H9 (cell line): ENCODE results near the gene SSH3. TPM values are rescaled to one million over a fixed set of nuclear protein-coding genes. Genes with fewer than 3 reads are reported as not detected.

Experiments
- DNase-seq: peaks from one replicate; pipeline ENCODE4 v3.0.0-alpha.2; 2017
- H2AFZ ChIP-seq: one replicate; pipeline ENCODE4 v1.6.1; 2013; ENCODE audit warnings: mild to moderate bottlenecking, low read length, control low read depth, moderate library complexity
- H2AK5ac ChIP-seq: 2 replicates; pipeline ENCODE4 v1.6.1; 2013; ENCODE audit warnings: low read length, control low read depth, mixed read lengths; ENCODE audit not compliant: insufficient read length
- H2BK120ac ChIP-seq: one replicate; pipeline ENCODE4 v1.6.1; 2013; ENCODE audit warnings: low read depth, mild to moderate bottlenecking, low read length, control low read depth, inconsistent platforms; ENCODE audit not compliant: poor library complexity, severe bottlenecking
- H2BK12ac ChIP-seq: 2 replicates; pipeline ENCODE4 v1.6.1; 2013; ENCODE audit warnings: low read length, control low read depth, mixed read lengths, low read depth; ENCODE audit not compliant: insufficient read length
- H2BK15ac ChIP-seq: 2 replicates; pipeline ENCODE4 v1.6.1; 2013; ENCODE audit warnings: low read depth, low read length, control low read depth
- H2BK20ac ChIP-seq: one replicate; pipeline ENCODE4 v1.6.1; 2013; ENCODE audit warnings: low read depth, mild to moderate bottlenecking, low read length, control low read depth, inconsistent platforms; ENCODE audit not compliant: poor library complexity, severe bottlenecking
- H2BK5ac ChIP-seq: 2 replicates; pipeline ENCODE4 v1.6.1; 2013; ENCODE audit warnings: low read length, control low read depth, mixed read lengths; ENCODE audit not compliant: insufficient read length
- H3K14ac ChIP-seq: 2 replicates; pipeline ENCODE4 v1.6.1; 2013; ENCODE audit warnings: low read length, control low read depth; ENCODE audit not compliant: insufficient read depth
- H3K18ac ChIP-seq: 2 replicates; pipeline ENCODE4 v1.6.1; 2013; ENCODE audit warnings: low read depth, mild to moderate bottlenecking, mixed read lengths, low read length, control low read depth; ENCODE audit not compliant: insufficient read length
- H3K23ac ChIP-seq: 2 replicates; pipeline ENCODE4 v1.6.1; 2013; ENCODE audit warnings: low read length, control low read depth, mixed read lengths, low read depth; ENCODE audit not compliant: insufficient read length
- H3K23me2 ChIP-seq: 2 replicates; pipeline ENCODE4 v1.6.1; 2013; ENCODE audit warnings: low read depth, mild to moderate bottlenecking, mixed read lengths, low read length, control low read depth; ENCODE audit not compliant: insufficient read length, poor library complexity, severe bottlenecking
- H3K27ac ChIP-seq: 2 replicates; pipeline ENCODE4 v1.5.1; 2013; ENCODE audit warnings: low read length, control low read depth, mixed read lengths, low read depth; ENCODE audit not compliant: insufficient read length
- H3K27me3 ChIP-seq: 2 replicates; pipeline ENCODE4 v1.6.1; 2013; ENCODE audit warnings: low read length, control low read depth, inconsistent platforms; ENCODE audit not compliant: insufficient read depth
- H3K4ac ChIP-seq: 2 replicates; pipeline ENCODE4 v1.6.1; 2013; ENCODE audit warnings: low read depth, mild to moderate bottlenecking, control low read depth, inconsistent platforms, low read length, moderate library complexity
- H3K4me1 ChIP-seq: 2 replicates; pipeline ENCODE4 v1.6.1; 2013; ENCODE audit warnings: low read length, control low read depth, inconsistent platforms; ENCODE audit not compliant: insufficient read depth
- H3K4me2 ChIP-seq: 2 replicates; pipeline ENCODE4 v1.6.1; 2013; ENCODE audit warnings: low read length, control low read depth, mixed read lengths; ENCODE audit not compliant: insufficient read length, insufficient read depth
- H3K56ac ChIP-seq: 2 replicates; pipeline ENCODE4 v1.6.1; 2013; ENCODE audit warnings: low read depth, mild to moderate bottlenecking, mixed read lengths, low read length, control low read depth; ENCODE audit not compliant: insufficient read length
- H3K79me1 ChIP-seq: 2 replicates; pipeline ENCODE4 v1.6.1; 2013; ENCODE audit warnings: low read depth, mild to moderate bottlenecking, moderate library complexity, low read length, control low read depth, inconsistent platforms; ENCODE audit not compliant: insufficient read depth, poor library complexity, severe bottlenecking
- H3K79me2 ChIP-seq: 2 replicates; pipeline ENCODE4 v1.6.1; 2013; ENCODE audit warnings: low read length, control low read depth, inconsistent platforms; ENCODE audit not compliant: insufficient read depth
- H3K9ac ChIP-seq: 2 replicates; pipeline ENCODE4 v1.6.1; 2013; ENCODE audit warnings: low read length, control low read depth, mixed read lengths; ENCODE audit not compliant: insufficient read length; ENCODE audit errors: extremely low read depth
- H3K9me3 ChIP-seq: one replicate; pipeline ENCODE4 v1.6.1; 2013; ENCODE audit warnings: low read depth, low read length, inconsistent platforms; ENCODE audit not compliant: control insufficient read depth
- H3T11ph ChIP-seq: one replicate; pipeline ENCODE4 v1.6.1; 2013; ENCODE audit warnings: mild to moderate bottlenecking, low read length, control low read depth, inconsistent platforms
- H4K20me1 ChIP-seq: one replicate; pipeline ENCODE4 v1.6.1; 2013; ENCODE audit not compliant: control insufficient read depth, insufficient read length, insufficient read depth
- H4K5ac ChIP-seq: 2 replicates; pipeline ENCODE4 v1.6.1; 2013; ENCODE audit warnings: low read depth, mild to moderate bottlenecking, mixed read lengths, low read length, control low read depth; ENCODE audit not compliant: insufficient read length
- H4K8ac ChIP-seq: replicated peaks from 2 replicates; pipeline ENCODE4 v1.6.1; 2013; ENCODE audit warnings: low read length, control low read depth, mixed read lengths, low read depth; ENCODE audit not compliant: insufficient read length
- H4K91ac ChIP-seq: 2 replicates; pipeline ENCODE4 v1.6.1; 2013; ENCODE audit warnings: low read depth, mild to moderate bottlenecking, moderate library complexity, mixed read lengths, low read length, control low read depth; ENCODE audit not compliant: insufficient read length
- H3K27ac Mint-ChIP-seq, 3 experiments: 2 replicates in 2 of 3; 3 replicates in 1 of 3; pipeline ENCODE4 v1.8.0; 2020 to 2021; ENCODE audit warnings: mixed read lengths in 3 of 3, mild to moderate bottlenecking in 1 of 3, moderate library complexity in 1 of 3
- H3K27me3 Mint-ChIP-seq: 2 replicates; pipeline ENCODE4 v1.8.0; 2021; ENCODE audit warnings: low read depth, mild to moderate bottlenecking, moderate library complexity, mixed read lengths
- H3K36me3 Mint-ChIP-seq, 3 experiments: 2 replicates in 2 of 3; 3 replicates in 1 of 3; pipeline ENCODE4 v1.8.0; 2020 to 2021; ENCODE audit warnings: low read depth in 3 of 3, mixed read lengths in 3 of 3; ENCODE audit not compliant: insufficient read depth in 1 of 3
- H3K4me1 Mint-ChIP-seq, 2 experiments: 2 replicates each; pipeline ENCODE4 v1.8.0; 2020; ENCODE audit warnings: mixed read lengths in 2 of 2
- H3K4me3 Mint-ChIP-seq, 2 experiments: 2 replicates in 1 of 2; 3 replicates in 1 of 2; pipeline ENCODE4 v1.8.0; 2020 to 2021; ENCODE audit warnings: mild to moderate bottlenecking in 2 of 2, mixed read lengths in 2 of 2, moderate library complexity in 1 of 2
- H3K9me3 Mint-ChIP-seq, 2 experiments: 2 replicates in 1 of 2; 3 replicates in 1 of 2; pipeline ENCODE4 v1.8.0; 2020; ENCODE audit warnings: mild to moderate bottlenecking in 2 of 2, mixed read lengths in 2 of 2, moderate library complexity in 1 of 2
- CTCF ChIP-seq: fragments of 200-600 bp; sonication (generic); conservative IDR thresholded peaks from 3 replicates; pipeline ENCODE4 v1.8.0; 2021; ENCODE audit warnings: antibody characterized with exemption, mild to moderate bottlenecking
- WGBS: extraction: QIAGEN DNeasy Blood & Tissue Kit; methylation state at CpG from one replicate; pipeline ENCODE4 v1.1.7; 2013; ENCODE audit warnings: missing lambda C conversion rate, low lambda C conversion rate, mixed read lengths; ENCODE audit not compliant: insufficient read length; ENCODE audit errors: extremely low coverage; 5-methylcytosine and 5-hydroxymethylcytosine counted together
- total RNA-seq: library from RNA; stranded (reverse); gene quantifications from 2 replicates; pipeline ENCODE4 v1.2.1, GENCODE V29; 2021

SSH3 gene
- total RNA-seq, 1 experiment from 2014 or later = 42.2 TPM

- Histone ChIP-seq H3K23me2 (peaks cover 14% of the 10 kb centered on the region), H2BK20ac (no peak within 1 kb of the TSS), H2BK5ac (peak within 1 kb of the TSS; percentile 50), H2BK12ac (peak within 1 kb of the TSS; percentile 31), H4K91ac (no peak within 1 kb of the TSS), H2BK120ac (no peak within 1 kb of the TSS), H3K4me1 (no peaks in the 10 kb centered on the region), H4K20me1 (no peaks in the 10 kb centered on the region), H3K23ac (no peak within 1 kb of the TSS), H4K5ac (no peak within 1 kb of the TSS), H3K4me2 (peak within 1 kb of the TSS; percentile 76), H3K56ac (no peak within 1 kb of the TSS), H4K8ac (no peak within 1 kb of the TSS), H3K14ac (peak within 1 kb of the TSS; percentile 93), H2AK5ac (no peak within 1 kb of the TSS), H3K18ac (peak within 1 kb of the TSS; percentile 77), H3K9me3 (no peaks in the 10 kb centered on the region), H3K9ac (peak within 1 kb of the TSS; percentile 25), H3K79me1 (no peaks in the 10 kb centered on the region), H2AFZ (no peak within 1 kb of the TSS), H3K27ac (no peak within 1 kb of the TSS), H3K27me3 (no peaks in the 10 kb centered on the region), H3T11ph (no peak within 1 kb of the TSS), H2BK15ac (0 out of 2 replicates have a peak within 1 kb of the TSS, but pooled peaks have one; percentile 81), H3K4ac (no peak within 1 kb of the TSS), H3K79me2 (no peaks in the 10 kb centered on the region)
- Mint-ChIP-seq H3K27ac (peak within 1 kb of the TSS; percentile 93 to 99 (median 96)), H3K4me3 (peak within 1 kb of the TSS; percentile 90 to 92), H3K36me3 (no peaks in the 10 kb centered on the region), H3K9me3 (no peaks in the 10 kb centered on the region), H3K4me1 (peaks cover 40 to 51% of the 10 kb centered on the region in 2 experiments), H3K27me3 (peaks cover 10% of the 10 kb centered on the region)
- no peak for TF ChIP-seq CTCF
- DNase-seq = peak; percentile 98
- no CpG with 5 or more reads among the region's 37 CpGs for WGBS
These were observed 50.2 kb downstream of the SSH3 start, which contains the start of gene POLD4 for GRCh38 chr11:67353317-67354074. Gene POLD4 (minus strand): TSS chr11:67353546. CDS start chr11:67353399, 147 bp downstream.
